HG02870 (cell line): ENCODE measurements around the gene IPPK.

Experiments used
- ATAC-seq: cut with Tn5 transposase; IDR thresholded peaks from one replicate; pipeline ENCODE4 v1.9.1; 2021; ENCODE audit warnings: mild to moderate bottlenecking, moderate library complexity; ENCODE audit not compliant: unreplicated experiment

Gene IPPK, protein sequence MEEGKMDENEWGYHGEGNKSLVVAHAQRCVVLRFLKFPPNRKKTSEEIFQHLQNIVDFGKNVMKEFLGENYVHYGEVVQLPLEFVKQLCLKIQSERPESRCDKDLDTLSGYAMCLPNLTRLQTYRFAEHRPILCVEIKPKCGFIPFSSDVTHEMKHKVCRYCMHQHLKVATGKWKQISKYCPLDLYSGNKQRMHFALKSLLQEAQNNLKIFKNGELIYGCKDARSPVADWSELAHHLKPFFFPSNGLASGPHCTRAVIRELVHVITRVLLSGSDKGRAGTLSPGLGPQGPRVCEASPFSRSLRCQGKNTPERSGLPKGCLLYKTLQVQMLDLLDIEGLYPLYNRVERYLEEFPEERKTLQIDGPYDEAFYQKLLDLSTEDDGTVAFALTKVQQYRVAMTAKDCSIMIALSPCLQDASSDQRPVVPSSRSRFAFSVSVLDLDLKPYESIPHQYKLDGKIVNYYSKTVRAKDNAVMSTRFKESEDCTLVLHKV

DNA sequence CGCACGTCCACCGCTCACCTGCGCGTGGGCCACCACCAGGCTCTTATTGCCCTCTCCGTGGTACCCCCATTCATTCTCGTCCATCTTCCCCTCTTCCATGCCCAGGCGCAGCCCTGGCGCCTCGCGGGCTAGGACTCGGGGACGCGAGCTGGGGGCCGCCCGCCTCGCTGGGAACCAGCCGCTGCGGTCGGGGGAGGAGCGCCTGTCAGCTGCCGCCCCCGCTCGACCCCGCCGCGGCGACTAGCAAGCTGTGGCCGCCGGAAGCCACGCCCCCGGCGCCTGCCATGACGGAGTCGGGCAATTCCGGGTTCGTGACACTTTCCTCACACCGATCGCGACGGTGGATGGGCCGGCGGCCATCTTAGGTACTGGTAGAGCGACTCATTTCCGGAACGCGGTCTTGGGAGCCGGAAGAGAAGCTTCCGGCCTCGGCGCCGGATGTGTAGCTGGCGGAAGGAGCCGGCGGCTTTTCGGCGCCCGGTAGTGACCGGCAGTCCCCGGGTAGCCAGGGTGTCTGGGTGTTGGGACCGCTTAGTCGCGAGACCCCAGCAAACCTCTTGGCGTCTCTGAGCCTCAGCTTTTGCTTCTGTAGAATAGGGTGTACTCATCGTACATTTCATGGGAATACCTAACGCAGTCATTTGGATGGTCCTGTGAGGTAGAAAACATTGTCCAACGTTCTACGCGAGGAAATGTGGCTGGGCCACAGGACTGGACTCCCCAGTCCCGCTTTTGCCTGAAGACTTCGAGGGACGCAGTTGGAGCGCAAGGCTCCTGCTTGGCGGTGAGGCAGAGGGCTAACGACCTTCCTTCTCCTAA, at the start of gene IPPK:
Gene IPPK, minus strand, starts transcription at position 242 of the 819 bp plus-strand sequence. Its CDS starts 143 bp downstream, at position 99.
- peak; percentile 91 for ATAC-seq

DNA sequence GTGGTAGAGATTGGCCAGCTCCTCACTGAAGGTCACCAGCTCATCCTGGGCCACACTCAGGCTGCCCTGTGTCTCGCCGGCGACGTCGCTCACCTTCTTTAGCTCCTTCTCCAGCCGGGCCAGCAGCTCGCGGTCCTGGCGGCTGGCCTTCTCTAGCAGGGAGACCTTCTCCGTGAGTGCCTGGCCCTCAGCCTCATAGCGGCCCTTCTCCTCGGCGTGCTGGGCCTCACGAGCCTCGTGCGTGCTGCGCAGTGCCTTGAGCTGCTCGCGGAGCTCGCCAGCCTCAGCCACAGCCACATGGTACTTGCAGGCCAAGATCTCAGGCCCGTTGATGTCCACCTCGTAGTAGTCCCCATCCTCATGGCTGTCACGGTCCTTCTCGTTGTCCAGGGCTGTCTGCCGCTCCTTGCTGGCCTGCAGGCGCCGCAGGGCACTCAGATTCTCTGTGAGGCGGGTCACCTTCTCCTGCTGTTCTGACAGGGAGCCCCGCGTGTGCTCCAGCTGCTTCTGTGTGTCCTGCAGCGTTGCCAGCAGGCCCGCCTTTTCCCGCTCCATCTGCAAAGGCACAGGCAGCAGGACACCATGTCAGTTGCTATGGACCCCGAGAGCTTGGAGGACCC, 49.2 kb upstream of the IPPK start:
- no peak for ATAC-seq

DNA sequence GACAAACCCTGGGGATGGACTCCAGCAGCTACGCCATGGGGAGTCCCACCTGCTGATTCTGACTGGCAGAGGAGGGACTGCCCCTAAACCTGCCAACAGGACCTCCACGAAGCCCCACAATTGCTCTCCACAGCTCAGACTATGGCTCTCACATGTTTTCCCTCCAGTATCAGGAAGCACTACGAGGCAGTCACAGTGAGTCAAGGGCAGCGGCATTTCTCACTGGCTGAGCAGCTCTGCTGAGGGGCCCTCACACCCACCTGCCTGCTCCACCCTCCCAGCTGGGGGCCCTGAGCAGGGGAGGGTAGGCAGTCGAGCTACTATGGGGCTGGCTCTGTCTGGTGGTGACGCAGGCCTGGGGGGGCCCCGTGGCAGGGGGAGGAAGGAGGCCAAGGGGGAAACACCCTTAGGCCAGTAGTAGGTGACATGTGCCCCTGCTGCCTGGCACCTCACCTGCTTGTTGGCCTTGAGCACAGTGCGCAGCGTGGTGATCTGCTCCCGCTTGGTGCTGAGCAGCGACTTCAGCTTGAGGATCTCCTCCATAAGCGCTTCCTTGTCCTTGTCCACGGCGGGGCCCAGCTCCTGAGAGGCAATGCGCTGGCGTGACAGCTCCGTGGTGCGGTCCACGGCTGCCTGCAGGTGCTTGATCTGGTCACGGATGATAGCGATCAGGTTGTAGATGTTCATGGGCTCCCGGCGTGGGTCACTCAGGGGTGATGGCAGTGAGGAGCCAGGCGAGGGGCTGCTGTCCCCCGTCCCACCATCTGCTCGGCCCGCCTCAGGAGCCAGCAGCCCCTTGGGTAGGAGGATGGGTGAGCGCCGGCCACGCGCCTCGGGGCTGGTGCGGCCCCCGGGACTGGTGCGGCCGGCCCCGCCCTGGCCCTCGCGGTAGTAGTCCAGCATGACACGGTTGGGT, 48.4 kb upstream of the IPPK start:
- no peak for ATAC-seq

DNA sequence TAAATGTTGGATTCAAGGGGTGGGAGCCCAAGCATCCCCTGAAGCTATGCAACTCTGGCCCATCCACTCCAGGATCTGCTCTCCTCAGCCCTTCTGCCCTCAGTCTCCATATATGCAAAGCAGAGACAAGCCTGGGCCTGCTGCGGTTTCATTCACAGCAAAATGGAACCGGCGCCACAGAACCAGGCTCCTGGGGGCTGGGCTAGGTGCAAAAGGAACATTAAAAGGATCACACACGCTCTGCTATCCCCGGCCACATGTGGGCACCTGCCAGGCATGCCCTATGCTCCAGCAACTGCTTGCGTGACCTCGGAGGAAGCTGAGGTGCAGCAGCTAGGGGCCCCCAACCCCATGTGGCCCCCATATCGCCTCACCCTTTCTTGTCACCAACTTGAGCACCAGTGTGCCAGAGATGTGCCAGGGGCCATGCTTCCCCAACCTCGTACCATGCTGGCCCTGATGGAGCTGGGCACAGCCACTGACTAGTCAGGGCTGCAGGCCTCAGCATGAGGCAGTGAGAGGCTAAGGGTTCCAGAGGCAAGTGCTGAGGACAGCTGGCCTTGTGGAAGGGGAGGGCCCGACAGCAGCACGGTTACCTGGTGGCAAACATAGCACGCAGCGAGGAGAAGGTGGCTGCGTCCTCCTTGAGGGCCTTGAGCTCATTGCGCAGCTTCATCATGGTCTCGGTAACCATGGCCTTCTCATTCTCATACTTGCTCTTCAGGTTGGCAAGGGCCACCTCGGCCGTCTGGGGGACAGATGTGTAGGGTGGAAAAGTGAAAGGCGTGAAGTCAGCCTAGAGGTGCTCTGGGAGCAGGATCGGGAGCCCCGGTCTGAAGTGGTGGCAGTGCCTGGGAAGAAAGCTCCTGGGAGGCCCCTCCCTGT, 47.5 kb upstream of the IPPK start:
- ATAC-seq: peak; percentile 56

DNA sequence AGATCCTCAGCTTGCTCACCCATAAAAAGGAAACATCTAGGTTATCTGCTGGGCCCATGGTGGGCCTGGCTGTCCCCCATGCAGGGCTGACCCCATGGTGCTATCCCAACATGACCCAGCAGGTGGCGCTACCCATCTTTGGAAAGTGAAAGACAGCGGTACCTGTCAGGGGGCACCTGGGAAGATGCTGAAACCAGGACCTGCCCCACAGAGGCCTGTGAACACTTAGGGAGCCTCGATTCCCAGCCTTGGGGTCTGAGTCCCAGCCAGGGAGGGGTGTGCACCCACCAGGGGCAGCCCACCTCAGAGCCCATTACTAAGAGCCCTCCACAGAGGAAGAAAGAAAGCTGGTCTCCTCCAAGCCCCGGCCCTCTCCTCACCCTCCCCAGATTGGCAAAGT, 46.6 kb upstream of the IPPK start:
- no peak for ATAC-seq

DNA sequence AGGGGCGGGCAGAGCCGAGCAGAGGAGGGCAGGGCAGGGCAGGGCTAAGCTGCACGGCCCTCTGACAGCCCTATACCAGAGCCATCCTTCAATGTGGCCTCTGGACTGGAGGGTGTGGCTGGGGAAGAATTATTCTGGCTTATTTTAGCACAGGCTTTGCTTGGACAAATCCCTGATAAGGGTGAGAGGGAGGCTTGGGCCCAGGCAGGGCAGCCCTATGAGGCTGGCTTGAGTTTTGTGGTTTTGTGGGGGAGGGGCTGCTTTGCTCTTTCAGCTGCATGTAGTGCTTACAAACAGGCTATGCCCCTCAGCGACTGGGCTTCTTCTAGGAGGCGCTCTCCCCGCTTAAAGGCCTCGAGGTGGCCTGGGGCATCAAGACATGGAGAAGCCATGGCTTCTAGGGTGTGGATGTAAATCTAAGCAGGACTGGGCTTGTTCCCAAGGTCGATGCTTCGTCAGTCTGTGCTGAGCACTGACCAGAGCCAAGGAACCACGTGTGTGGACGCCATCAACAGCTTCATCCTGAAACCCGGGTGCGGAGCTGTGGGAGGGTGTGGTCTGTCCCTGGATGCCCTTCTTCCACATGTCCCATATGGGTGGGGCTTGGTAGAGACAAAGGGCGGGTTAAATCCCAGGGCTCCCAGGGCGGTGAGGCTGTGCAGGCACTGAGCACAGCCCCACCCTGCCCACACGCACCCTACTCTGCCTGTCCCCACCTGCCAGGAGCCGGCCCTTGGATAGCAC, 45.7 kb upstream of the IPPK start:
- no peak for ATAC-seq

DNA sequence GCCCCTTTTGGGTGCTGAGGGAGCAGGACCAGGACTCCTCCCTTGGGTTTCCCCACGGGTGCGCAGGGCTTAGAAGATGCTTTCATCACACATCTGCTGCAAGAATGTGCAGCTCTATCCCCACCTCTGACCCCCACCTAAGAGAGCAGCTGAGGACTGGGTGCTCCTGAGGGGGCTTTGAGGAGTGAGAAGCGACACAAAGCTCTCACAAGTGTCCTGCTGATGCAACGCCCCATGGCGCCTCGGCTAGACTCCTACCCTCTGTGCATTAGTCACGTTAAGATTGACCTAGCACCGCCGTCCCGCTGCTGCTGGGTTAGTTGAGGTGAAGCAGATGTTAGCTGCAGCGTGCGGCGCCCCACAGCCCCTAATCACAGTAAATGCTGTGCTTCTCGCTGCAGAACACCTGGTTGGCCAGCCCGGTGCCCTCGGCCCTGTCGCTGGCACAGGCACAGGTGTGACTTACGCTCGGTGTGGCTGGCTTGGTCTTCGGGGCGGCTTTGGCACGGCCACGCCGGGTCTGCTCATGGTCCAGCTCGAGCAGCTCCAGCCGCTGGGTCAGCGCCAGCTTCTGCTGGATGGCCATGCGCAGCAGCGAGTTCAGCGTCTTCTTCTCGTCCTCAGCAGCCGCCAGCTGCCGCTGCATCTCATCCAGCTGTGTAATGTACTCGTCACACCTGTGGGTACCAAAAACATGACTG, 45.0 kb upstream of the IPPK start:
- ATAC-seq: no peak

DNA sequence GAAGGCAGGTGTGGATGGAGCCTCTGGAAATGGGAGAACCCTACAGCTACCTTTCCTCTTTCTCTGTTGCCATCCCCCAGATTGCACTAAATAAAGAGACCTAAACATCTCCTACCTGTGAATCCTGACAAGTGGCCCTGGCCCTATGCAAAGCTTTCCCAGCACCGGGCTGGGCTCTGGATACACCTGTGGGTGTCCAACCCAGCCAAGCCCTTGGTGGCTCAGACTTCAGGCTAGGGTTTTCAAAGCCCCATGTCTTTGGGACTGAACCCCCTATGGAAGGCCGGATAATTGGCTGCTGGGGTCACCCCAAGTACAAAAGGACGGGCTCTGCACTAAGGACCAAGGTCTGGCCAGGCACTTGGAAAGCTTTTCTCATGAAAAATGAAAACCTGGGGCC, 44.1 kb upstream of the IPPK start:
- no peak for ATAC-seq

DNA sequence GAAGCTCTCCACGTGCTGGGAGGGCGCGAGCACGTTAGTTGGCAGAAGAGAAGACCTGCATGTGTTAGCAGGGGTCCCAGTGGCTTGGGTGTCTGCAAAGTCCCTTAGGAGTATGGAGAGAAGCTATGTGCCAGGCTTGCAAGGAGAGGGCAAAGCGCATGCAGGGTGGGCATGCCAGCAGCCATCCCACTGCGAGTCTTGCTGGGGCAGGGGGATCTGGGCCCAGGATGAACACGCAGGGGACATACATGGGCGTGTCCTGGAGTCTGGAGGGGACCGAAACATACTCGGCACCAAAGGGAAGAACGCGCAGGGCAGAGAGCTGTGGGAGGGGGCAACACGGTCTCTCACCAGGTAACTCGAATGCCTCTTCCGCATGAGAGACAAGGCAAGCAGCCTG, 43.6 kb upstream of the IPPK start:
- no peak for ATAC-seq

DNA sequence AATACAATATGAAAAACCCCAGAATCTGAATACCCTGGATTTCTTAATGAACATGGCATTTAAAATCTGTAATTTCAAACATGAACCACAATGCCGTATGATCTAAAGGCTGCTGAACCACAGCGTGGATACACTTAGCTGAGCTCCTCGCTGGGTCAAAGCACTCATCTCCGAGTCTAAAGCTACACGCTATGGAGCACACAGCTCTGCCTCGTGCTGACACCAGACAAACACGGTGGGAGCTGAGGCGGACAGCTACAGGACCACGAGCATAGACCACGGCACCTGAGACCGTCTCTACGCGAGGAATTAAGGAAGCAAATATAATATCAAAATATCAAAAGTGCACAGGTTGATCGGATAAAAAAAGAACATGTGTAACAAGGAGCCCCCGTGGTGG, 42.8 kb upstream of the IPPK start:
- ATAC-seq: no peak

DNA sequence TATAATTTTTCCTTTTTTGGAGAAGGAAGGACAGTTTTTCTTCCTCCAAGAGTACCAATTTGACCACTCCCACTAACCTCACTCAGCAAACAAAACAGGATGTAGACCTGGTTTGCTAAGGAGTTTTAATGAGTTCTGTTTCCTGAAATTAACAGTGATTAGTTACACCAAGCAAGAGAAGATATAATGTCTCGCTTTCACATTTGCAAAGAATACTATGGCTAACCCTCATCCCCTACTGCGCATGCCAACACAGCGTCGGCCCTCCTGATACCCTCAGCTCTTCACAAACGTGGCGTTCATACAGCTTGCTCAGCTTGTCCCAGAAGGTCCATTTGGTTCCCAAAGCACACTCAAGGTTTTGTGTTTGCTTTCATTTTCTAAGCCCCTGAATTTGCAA, 41.9 kb upstream of the IPPK start:
- ATAC-seq: peak; percentile 51

DNA sequence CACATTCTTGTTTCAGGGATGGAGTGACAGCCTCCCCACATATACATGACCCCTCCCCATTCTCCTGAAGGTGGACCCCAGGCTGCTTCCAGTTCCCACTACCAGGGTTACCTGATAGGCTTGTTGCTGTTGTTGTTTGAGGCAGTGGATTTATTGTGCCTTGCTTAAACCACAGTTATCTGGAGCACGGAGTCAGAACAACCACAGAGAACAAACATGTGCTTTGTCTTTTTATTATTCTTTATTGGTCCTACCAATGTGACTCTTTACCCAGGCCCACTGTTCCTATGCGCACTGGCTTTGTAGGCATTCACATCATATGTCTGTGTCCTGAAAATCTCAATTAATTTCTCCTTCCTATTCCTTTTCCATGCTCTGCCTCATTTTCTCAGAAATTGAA, 41.2 kb upstream of the IPPK start:
- no peak for ATAC-seq

DNA sequence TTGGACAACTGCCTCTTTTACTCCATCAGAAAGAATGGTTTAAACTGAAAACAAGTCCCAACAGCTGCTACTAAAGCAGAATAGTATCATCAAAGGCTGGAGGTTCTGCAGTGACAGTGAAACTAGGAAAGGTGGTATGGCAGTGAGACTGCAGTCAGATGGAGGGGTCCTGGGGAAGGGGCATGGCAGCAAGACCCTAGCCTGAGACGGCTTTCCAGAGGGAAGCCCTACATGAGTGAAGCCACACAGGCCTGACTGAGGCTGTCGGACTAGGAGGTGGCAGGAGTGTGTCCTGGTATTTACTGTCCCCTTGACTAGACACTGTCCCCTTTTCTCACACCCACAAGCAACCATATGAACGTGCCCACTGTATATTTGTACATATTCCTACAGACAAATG, 40.4 kb upstream of the IPPK start:
- no peak for ATAC-seq

DNA sequence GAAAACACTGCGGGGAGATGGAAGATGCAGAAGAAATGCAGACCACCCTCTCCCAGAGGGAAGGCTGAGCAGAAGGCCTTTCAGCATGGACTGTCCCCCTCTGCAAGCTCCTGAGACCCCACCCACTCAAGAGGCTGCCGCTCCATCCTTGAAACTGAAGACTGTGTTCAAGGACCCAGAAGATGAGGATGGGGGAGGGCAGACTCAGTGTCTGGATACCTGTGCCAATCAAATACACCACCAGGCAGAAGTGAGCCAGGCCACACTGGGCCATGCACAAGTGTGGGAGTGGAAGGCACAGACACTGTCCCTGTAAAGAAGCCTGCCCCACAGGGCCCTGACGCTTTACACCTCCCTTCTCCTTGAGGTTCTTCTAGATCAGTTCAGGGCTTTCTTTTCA, 40.0 kb upstream of the IPPK start:
- ATAC-seq: no peak

DNA sequence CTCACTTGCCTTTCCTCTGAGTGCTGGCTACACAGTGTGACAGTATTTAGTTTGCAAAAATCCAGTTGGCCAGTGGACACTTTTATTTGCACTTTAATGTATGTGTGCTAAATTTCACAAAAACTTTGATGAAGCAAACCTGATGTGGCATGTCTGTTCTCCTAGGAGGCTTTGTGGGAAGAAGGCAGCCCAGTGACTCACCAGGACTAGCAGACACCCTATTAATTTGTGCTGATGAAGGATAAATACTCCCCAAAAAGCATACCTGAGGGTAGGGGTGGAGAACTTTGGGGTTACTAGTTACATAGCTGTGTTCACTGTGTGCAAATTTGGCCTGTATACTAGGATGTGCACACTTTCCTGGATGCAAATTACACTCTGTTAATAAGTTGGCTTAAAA, 39.3 kb upstream of the IPPK start:
- ATAC-seq: no peak

DNA sequence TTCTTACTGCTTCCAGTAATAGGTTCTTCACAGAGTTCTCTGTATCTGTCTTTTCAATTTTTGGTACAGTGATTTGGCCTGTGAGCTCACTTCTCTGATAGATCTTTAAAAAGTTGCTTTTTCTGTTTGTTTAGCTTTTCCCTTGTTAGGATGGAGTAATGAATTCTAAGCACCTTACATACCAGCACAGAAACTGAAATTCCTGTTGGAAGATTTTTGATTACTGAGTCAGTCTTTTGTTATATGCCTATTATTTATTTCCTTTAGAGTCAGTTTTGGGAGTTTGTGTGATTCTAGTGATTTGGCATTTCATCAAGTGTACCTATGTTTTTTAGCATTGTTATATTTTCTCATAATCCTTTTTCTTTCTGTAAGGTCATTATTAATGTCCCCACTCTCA, 37.6 kb upstream of the IPPK start:
- no peak for ATAC-seq

DNA sequence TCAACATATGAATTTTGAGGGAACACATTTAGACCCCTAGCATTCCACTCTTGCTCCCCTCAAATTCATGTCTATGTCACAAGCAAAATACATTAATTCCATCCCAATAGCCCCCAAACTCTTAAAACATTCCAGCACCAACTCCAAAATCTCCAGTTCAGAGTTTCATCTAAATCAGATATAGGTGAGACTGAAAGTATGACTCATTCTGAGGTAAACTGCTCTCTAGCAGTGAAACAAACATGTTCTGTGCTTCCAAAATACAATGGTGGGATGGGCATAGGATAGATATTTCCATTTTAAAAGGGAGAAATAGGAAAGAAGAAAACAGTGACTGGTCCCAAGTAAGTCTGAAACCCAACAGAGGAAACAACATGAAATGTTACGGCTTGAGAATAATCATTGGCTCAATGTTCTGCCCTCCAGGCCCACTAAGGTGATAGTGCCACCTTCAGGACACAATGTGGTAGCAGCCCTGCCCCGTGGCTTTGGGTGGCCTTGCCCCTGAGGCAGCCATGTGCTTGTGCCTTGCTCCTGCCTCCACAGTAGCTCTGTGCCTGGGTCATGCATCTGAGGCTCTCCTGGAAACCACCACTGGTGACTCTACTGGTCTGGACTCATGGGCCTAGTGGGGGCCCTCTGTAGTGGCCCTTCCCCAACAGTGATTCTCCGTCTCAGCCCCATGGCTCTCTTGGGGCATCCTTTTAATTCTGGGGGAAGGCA, 36.4 kb upstream of the IPPK start:
- ATAC-seq: peak; percentile 50

DNA sequence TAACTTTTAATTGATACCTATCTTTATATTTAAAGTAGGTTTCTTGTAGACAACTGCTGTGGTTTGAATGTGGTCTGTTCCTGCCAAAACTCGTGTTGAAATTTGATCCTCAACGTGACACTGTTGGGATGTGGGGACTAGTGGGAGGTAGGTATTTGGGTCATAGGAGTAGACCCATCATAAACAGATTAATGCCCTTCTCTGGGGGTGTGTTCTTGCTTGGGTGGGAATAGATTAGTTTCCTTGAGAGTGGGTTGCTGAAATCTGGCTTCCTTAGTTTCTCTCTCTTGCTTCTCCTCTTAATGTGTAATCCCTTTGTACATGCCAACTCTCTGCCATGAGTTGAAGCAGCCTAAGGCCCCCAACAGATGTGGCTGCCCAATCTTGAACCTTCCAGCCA, 34.6 kb upstream of the IPPK start:
- no peak for ATAC-seq
